Muscle layer of duodenum (tissue), 2 donors: ENCODE measurements around the gene CYBB.

Experiments used
- H3K27ac ChIP-seq: one replicate; pipeline ENCODE4 v1.7.0; 2013; ENCODE audit warnings: mild to moderate bottlenecking, low read length
- H3K27me3 ChIP-seq: one replicate; pipeline ENCODE4 v1.7.0; 2013; ENCODE audit warnings: low read depth, mild to moderate bottlenecking, control low read depth, low read length
- H3K36me3 ChIP-seq, 2 donors: one replicate each; pipeline ENCODE4 v1.7.0; 2013; ENCODE audit warnings: low read length in 2 of 2, control low read depth in 1 of 2, mild to moderate bottlenecking in 1 of 2; ENCODE audit not compliant: insufficient read depth in 2 of 2, control insufficient read depth in 1 of 2
- H3K4me1 ChIP-seq, 2 donors: one replicate each; pipeline ENCODE4 v1.7.0; 2013; ENCODE audit warnings: low read length in 2 of 2, mild to moderate bottlenecking in 2 of 2, control low read depth in 1 of 2, moderate library complexity in 1 of 2; ENCODE audit not compliant: insufficient read depth in 2 of 2, control insufficient read depth in 1 of 2
- H3K4me3 ChIP-seq, 2 donors: one replicate each; pipeline ENCODE4 v1.7.0; 2013; ENCODE audit warnings: low read length in 2 of 2, low read depth in 1 of 2, mild to moderate bottlenecking in 1 of 2
- H3K9me3 ChIP-seq, 2 donors: one replicate each; pipeline ENCODE4 v1.7.0; 2013; ENCODE audit warnings: low read length in 2 of 2, control low read depth in 1 of 2, mild to moderate bottlenecking in 1 of 2; ENCODE audit not compliant: control insufficient read depth in 1 of 2
- donor health status: healthy.

Gene CYBB

DNA sequence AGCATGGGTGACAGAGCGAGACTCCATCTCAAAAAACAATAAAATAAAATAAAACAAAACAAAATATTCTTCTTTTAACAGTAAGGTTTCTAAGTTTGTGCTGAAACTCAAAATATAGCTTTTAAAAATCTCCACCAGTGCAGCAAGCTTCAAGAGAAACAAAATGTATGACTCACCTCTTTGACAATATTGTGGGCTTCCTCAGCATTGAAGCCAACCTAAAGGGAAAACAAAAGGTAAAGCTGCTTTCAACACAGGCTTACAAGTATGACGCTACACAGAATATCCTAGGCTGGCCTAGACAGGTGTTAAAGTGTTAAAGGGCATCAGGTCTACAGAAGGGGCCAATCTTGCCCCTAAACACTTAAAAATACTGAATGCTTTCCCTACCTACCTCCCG is 66.3 kb downstream of the CYBB start:
- peak overlapping the region; percentile 74 for H3K27ac ChIP-seq
- H3K4me1 ChIP-seq = no peaks in the 10 kb centered on the region
- H3K36me3 ChIP-seq = no peaks in the 10 kb centered on the region
- no peaks in the 10 kb centered on the region for H3K27me3 ChIP-seq
- no peaks in the 10 kb centered on the region for H3K9me3 ChIP-seq
- H3K4me3 ChIP-seq = peak overlapping the region; percentile 62 to 68

DNA sequence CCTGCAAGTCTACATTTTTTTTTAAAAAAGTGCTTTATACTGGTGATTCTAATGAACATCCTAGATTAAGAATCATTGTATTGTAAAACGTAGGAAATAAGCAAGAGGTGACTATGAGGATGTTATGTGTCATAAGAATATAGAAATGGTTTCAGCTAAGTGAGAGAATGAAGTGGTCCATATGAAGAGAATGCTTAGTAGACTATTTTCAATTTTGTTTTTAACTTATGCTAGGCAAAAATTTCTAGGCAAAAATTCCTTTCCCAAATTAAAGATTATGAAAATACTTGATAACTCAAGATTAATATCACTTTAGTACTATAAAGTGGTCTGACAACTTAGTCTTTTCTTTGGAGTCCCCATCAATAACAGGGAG is 66.7 kb downstream of the CYBB start:
- H3K27ac ChIP-seq = peak overlapping the region; percentile 74
- H3K9me3 ChIP-seq = no peaks in the 10 kb centered on the region
- H3K4me3 ChIP-seq = peak overlapping the region; percentile 62 to 68
- no peaks in the 10 kb centered on the region for H3K27me3 ChIP-seq
- no peaks in the 10 kb centered on the region for H3K36me3 ChIP-seq
- no peaks in the 10 kb centered on the region for H3K4me1 ChIP-seq

DNA sequence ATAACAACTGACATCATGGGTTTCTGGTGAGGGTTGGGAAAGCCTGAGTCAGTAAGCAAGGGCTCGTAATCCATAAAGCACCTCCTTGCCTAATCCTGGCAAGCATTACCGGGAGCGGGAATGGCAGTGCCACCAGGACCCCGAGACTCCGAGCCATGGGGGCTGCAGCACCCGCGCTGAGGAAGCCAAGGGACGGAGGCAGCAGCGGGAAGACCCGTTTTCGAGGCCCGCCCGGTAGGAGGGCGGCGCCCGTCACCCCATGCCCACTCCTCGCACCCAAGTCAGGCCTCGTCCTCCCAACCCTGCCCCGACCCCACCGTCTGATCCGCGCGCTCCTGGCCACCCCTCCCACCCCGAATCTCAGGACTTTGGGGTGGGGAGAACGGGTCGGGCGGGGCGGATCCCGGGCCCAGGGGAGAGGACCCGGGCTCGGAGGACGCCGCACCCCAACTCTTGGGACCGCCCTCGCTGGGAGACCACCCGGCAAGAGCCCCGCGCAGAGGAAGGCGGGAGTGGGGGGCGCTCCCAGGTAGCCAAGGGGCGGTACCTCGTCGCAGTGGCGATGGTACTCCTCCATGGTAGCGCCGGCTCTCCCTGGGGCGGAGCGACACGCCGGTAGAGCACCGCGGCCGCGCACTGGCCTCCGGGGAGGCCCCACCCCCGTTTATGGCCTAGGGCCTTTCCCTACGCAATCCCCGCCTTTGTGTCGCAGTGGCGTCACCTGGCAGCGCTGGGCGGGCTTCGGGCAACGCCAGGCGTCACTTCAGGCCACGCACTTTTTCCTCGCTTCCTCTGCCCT is 67.3 kb downstream of the CYBB start, which contains the start of gene DYNLT3:
Gene DYNLT3, minus strand, starts transcription at position 638 of the 799 bp plus-strand sequence. Its CDS starts 61 bp downstream, at position 577.
- H3K9me3 ChIP-seq = no peaks in the 10 kb centered on the region
- no peaks in the 10 kb centered on the region for H3K27me3 ChIP-seq
- H3K36me3 ChIP-seq = no peaks in the 10 kb centered on the region
- no peaks in the 10 kb centered on the region for H3K4me1 ChIP-seq
- H3K27ac ChIP-seq = peak within 1 kb of the TSS; percentile 74
- peak within 1 kb of the TSS; percentile 62 to 68 for H3K4me3 ChIP-seq

DNA sequence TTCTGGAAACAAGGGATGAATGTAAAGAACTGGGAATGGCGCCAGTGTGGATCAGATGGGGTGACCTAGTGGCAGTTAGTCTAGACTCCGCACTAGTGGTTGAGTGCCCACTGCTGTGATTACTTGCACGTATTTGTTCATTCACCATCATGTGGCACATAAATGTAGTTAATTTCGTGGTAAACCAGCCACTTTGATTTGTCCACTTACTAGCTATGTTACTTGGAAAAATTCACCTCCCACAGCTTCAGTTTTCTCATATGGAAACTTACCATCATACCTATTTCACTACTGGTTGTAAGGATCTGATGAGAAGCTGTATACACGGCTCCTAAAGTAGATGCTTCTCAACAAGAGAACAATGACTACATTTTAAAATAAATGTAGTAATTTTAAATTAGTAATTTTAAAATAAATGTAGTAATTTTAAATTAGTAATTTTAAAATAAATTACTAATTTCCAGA is 67.9 kb downstream of the CYBB start:
- no peaks in the 10 kb centered on the region for H3K9me3 ChIP-seq
- no peaks in the 10 kb centered on the region for H3K27me3 ChIP-seq
- H3K36me3 ChIP-seq = no peaks in the 10 kb centered on the region
- peak overlapping the region; percentile 62 to 68 for H3K4me3 ChIP-seq
- no peaks in the 10 kb centered on the region for H3K4me1 ChIP-seq
- H3K27ac ChIP-seq = peak overlapping the region; percentile 67

DNA sequence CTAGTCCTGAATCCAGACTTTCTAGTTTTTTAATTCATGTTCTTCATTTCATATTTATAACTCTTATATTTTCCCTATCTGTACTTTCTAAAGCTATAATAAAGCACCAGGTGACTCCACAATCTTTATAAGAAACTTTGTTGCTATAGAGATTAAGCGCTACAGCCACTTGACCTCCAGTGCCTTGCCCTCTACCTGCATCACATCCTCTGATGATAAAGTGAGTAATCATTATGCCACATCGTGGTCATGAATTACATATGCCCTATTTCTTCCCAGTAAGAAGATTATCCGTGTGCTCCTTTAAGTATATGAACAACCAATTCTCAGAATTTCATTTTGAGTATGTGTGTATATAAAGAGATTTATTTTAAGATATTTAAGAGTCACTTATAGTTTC is 74.3 kb downstream of the CYBB start:
- no peak overlapping the region for H3K27ac ChIP-seq
- H3K4me3 ChIP-seq = no peak overlapping the region
- H3K27me3 ChIP-seq = no peaks in the 10 kb centered on the region
- H3K36me3 ChIP-seq = no peaks in the 10 kb centered on the region
- H3K9me3 ChIP-seq = no peaks in the 10 kb centered on the region
- H3K4me1 ChIP-seq = no peaks in the 10 kb centered on the region

DNA sequence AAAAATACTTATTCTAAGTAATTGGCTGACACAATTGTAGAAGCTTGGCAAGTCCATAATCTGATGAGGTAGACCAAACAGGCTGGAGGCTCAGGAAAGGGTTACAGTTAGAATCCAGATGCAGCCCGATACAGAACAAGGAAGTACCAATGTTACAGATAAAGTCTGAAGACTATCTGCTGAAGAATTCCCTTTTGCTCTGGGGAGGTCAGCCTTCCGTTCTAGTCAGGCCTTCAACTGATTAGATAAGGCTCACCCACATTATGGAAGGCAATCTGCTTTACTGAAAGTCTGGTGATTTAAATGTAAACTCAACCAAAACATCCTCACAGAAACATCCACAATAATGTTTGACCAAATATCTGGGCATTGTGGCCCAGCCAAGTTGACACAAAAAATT is 74.9 kb downstream of the CYBB start:
- no peaks in the 10 kb centered on the region for H3K27me3 ChIP-seq
- H3K9me3 ChIP-seq = no peaks in the 10 kb centered on the region
- no peak overlapping the region for H3K27ac ChIP-seq
- no peaks in the 10 kb centered on the region for H3K36me3 ChIP-seq
- no peak overlapping the region for H3K4me3 ChIP-seq
- no peaks in the 10 kb centered on the region for H3K4me1 ChIP-seq

DNA sequence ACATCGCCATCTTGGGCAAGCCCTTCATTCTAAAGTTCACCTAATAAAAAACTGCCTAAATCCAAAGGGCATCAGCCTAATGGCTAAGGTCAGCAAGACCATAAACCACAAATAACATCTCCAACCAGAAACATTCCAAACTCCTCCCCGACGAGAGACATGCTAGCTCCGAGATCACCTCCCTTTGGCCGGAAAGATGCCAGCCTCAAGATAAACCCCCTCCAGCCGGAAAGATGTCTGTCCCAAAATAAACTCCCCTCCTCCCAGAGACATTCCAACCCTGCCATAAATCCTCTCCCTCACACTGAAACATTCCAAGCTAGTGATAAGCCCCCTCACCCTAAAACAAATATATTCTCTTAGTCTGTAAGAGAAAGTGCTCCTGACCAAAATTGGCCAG is 80.9 kb downstream of the CYBB start:
- Histone ChIP-seq H3K4me3 (no peak overlapping the region), H3K27ac (no peak overlapping the region), H3K4me1 (no peaks in the 10 kb centered on the region), H3K36me3 (no peaks in the 10 kb centered on the region), H3K27me3 (no peaks in the 10 kb centered on the region), H3K9me3 (no peaks in the 10 kb centered on the region)

DNA sequence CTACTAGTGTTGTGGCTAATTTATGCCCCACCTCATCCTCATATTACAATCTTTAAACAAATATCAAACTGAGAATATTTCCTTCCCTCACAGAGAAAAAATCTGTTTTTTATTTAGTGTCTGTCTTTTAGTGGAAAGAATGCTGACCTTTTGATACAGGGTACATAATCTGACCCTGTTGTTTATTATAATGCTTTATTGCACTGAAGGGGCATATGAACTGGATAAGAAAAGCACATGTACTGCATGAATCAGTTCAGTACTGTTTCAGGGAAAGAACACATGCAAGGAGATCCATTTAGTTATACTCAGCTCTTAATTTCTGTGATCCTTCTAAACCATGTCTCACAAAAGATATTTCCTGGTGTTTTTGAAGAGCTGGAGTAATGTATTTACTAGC is 83.0 kb downstream of the CYBB start:
- H3K27ac ChIP-seq = no peak overlapping the region
- no peaks in the 10 kb centered on the region for H3K4me1 ChIP-seq
- H3K4me3 ChIP-seq = no peak overlapping the region
- H3K36me3 ChIP-seq = no peaks in the 10 kb centered on the region
- no peaks in the 10 kb centered on the region for H3K9me3 ChIP-seq
- H3K27me3 ChIP-seq = no peaks in the 10 kb centered on the region
